ENCODE measurements around the gene SYF2.
"Not testable (repeated sequence)": the region's sequence is repeated elsewhere in the genome, so short reads cannot be mapped to it uniquely, and the experiment has no call there.

SYF2 gene

DNA sequence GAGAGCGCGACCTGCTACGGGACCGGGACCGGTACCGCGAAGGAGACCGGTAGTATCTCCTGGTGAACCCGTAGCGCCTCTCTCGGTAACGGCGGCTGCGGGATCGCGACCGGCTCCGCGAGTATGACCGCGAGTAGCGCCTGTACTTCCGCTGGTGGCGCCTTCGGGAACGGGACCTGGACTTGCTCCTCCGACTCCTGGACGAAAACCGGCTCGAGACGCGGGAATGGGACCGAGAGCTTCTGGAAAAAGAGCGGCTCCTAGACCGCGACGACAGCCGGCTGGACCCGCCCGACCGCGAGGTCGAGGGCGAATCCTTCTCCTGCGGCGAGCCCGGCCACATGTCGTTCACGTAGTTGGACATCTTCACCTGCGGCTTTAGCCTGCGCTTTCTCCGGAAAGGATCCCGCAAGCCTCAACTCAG, 14.3 kb upstream of the SYF2 start:
- DNase-seq (ENCODE audit: low spot score), result peak; percentile 76

DNA sequence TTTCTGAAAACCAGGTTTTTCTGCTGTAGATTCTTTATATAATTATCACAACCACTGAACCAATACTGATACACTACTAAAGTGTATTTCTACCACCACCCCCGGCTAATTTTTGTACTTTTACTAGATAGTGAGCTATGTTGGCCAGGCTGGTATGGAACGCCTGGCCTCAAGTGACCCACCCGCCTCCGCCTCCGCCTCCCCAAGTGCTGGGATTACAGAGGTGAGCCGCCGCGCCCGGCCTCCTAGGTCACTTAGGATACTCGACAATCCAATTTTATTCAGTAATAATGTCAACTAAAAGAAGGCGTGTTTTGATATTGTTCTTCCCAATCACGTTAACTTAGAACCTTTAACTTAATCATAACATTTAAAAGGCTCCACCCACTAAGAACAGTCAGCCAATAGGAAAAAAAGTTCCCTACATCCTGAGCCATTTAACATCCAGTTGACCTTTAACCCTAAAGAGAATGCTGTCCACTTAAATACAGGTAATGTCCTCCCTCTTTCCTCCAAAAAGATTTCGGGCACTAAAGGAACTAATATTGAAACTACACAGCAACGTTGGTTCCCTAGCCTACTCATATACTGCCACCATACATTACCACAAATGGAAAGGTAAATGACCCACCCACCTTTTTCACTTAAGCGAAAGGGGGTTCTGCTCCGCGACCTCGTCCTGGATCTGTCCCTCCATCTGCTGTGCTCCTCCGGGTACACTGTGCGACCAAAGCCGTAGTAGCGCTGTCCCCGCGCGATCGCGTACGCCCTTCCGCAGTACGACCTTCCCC, 13.7 kb upstream of the SYF2 start:
- peak; percentile 68 for DNase-seq (ENCODE audit: low spot score)

DNA sequence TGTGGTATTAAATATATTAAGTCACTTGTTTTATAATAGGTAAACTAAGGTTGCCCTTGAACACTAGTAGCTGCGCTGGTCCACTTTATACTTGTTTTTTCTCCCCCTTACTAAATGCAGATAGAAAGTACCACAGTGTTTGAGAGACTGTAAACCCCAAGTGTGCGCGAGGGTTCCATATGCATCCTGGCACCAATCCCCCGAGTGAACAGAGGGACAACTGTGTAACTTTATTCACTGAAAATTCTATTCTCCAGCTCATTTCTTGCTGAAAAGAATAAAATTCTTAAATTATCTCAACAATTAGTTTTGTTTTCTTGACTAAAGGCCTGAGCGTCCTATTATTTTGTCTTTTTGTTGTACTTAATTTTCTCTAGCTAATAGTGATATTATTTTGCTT, 13.1 kb upstream of the SYF2 start:
- DNase-seq (ENCODE audit: low spot score), result no peak

DNA sequence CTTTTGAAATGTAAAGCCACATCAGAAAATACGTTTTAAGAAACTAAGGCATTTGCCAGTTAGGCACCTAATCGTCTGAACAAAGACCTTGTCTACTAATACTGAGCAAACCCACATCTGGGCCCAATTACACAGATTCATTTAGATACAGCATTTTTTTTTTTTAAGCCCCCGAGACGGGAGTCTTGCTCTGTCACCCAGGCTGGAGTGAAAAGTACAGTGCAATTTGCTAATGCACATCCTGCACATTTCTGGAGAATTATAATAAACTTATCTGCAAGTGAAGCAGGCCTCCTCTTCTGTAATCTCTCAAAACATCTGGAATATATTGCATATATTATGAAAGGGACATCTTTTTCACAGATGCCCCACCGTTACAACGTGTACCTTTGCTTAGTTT, 11.6 kb upstream of the SYF2 start:
- DNase-seq (ENCODE audit: low spot score), result no peak

DNA sequence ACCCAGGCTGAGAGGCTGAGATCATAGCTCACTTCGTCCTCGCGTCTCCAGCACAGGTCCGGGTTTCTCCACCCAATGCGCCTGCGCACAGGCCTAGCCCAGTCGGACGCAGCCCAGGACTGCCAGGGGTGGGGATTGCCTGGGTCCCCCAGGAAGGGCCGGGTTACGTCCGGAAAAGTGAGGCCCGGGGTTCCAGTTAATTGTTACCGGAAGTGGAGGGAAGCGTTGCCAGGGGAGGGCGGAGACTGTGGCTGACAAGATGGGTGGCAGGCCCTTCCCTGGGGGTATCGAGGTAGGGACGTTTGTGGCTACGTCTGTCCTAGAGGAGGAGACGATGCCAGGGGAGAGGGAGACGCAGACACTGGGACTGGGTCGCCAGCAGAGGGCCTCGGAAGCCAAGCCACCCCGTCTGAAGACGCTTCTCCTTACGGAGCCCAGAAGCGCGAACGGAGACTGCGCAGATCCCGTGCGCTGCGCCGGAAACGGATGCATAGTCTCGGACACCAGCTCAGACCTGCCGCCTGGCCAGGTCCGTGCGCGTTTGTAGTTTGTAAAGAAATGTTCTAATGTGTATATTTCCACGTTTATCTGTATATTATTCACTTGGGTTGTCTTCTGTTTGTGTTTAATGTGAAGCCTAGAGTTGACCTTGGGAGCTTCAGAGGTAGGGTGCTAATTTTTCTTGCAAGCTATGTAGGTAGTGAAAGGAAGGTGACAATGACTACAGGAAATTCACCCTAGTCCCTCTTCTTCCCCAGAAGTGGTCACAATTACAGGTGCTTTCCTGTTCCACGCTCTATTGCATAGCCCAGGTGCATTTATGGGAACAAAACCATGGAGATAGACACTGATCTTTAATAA, 7.6 kb upstream of the SYF2 start:
- DNase-seq (ENCODE audit: low spot score), result peak; percentile 96

GRCh38 chr1:25238046-25238445, 5.7 kb upstream of the SYF2 start:
- no peak for DNase-seq (ENCODE audit: low spot score)

DNA sequence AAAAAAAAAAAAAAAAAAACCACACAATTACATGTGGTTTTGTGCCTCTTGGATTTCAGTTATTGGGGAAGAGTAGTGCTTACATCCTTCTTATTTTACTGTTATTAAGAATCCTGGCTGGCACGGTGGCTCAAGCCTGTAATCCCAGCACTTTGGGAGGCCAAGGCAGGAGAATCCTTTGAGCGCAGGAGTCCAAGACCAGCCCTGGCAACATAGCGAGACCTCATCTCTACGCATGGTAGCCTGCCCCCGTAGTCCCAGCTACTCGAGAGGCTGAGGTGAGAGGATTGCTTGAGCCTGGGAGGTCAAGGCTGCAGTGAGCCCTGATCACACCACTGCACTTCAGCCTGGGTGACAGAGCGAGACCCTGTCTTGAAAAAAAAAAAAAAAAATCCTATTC, 4.0 kb upstream of the SYF2 start:
- not testable (repeated sequence) for DNase-seq (ENCODE audit: low spot score)

DNA sequence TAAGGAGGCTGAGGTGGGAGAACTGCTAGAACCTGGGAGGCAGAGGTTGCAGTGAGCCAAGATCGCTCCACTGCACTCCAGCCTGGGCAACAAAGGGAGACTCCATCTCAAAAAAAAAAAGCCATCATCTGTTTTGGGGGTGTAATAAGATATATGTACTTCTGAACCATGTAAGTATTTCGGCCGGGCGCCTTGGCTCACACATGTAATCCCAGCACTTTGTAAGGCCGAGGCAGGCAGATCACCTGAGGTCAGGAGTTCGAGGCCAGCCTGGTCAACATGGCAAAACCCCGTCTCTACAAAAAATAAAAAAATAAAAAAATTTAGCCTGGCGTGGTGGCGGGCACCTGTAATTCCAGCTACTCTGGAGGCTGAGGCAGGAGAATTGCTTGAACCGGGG, 3.1 kb upstream of the SYF2 start:
- not testable (repeated sequence) for DNase-seq (ENCODE audit: low spot score)

- peak; percentile 96 for DNase-seq (ENCODE audit: low spot score)
These were observed 823 bp upstream of the SYF2 start for GRCh38 chr1:25232866-25233784.

- no peak for DNase-seq (ENCODE audit: low spot score)
These were observed 8.8 kb downstream of the SYF2 start for GRCh38 chr1:25223471-25223870.

GRCh38 chr1:25222606-25223005, 9.7 kb downstream of the SYF2 start:
- DNase-seq (ENCODE audit: low spot score), result no peak

DNA sequence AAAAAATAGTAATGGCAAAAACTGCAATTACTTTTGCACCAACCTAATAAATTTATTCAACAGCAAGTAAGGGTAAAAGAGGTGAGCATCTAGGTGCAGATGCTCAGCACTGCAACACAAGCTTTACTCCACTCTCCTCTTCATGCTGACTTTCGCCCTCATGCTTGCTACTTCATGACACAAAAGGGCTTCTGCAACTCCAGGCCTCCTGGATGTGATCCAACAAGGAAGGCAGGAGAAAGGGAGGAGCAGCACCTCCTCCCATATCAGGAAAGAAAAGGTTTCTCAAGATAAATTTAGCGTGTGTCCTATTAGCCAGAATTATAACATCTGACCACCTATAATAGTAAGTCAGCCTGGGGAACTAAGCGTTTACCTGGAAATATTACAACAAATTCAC, 11.6 kb downstream of the SYF2 start:
- DNase-seq (ENCODE audit: low spot score), result no peak

- no peak for DNase-seq (ENCODE audit: low spot score)
These were observed 12.5 kb downstream of the SYF2 start for GRCh38 chr1:25219661-25220251.

DNA sequence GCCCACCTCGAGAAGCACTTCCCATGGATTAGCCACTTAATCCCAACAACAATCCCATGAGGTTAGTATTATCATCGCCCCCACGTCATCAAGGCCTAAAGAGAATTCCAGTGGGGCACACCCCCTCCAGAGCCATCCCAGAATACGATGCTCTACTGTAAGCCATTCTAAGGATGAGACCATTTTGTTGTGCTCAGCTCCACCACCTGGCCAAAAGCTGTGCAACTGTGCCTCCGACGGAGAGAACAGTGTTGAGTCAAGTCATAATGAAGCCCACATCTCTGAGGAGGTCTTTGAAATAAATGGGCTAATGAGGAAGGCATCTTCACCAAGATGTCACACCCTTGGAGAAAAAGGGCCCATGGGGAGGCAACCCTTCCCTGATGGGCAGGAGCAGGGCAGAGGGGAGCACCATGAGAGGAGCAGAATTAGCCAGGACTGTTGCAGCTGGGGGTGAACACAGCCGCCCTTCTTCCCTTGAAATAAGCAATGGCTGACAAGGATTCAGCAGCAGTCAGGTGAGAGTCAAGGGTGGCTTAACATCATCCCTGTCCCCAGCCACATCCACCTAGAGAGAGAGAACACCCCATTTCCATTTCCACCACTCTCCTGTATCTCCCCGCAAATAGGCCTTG, 14.6 kb downstream of the SYF2 start:
- no peak for DNase-seq (ENCODE audit: low spot score)

- peak; percentile 48 for DNase-seq (ENCODE audit: low spot score)
These were observed 15.3 kb downstream of the SYF2 start for GRCh38 chr1:25217015-25217414.

GRCh38 chr1:25216123-25216522, 16.2 kb downstream of the SYF2 start:
- no peak for DNase-seq (ENCODE audit: low spot score)

GRCh38 chr1:25212725-25213124, 19.6 kb downstream of the SYF2 start:
- DNase-seq (ENCODE audit: low spot score), result no peak

GRCh38 chr1:25210728-25211127, 21.6 kb downstream of the SYF2 start:
- DNase-seq (ENCODE audit: low spot score), result no peak

DNA sequence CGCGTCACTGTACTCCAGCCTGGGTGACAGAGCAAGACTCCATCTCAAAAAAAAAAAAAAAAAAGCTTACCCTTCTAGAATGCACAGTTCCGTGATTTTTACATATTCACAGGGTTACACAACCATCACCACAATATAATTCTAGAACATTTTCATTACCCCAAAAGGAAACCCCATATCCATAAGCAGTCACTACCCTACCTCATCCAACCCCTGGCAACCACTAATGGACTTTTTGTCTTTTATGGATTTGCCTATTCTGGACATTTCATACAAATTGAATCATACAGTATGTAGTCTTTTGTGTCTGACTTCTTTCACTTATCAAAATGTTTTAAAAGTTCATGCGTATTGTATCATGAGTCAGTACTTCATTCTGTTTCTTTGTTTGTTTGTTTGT, 22.8 kb downstream of the SYF2 start:
- DNase-seq (ENCODE audit: low spot score), result no peak

DNA sequence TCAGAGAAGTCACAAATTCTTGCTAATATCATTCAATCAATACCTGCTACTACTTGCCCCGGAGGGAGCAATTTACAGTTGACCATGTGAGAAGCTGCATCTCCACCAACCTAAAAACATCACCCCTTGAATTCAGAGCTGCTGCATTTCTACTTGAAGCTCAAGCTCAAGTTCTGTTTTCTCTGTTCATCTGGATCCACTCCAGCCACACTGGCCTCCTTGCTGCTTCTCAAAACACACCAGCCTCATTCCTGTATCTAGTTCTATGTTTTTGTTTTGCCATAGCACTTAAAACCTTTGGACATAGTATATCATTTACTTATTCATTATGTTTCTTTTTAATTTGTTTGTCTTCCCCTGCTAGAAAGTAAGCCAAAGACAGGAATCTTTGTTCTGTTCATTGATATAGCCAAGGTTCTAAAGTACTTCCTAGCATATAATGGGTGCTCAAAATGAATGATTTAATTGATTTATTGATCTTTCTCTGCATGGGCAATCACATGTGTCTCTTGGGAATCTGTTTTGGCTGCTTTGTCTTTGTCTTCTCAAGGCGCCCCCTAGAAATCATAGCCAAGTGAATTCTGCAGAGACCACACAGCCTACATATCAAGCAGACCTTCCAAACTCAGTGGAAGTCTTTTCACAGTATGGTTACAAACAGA, 23.6 kb downstream of the SYF2 start:
- DNase-seq (ENCODE audit: low spot score), result no peak

DNA sequence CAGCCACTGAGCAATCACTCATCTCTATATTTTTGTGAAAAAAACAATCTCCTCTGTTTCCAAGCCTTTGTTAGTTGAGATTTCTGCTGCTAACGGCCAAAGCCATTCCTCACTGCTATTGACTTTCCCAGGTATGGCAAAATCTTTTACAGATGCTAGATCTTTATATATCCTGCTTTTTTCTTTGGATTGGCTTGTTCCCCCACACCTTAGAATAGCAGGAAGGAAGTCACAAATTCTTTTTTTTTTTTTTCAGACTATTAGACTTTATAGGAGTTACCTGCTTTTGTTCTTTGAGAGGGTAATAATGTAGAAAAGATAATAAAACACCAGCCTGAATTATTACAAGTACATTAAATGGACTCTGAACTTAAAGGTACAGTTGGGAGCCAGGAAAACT, 24.2 kb downstream of the SYF2 start:
- no peak for DNase-seq (ENCODE audit: low spot score)
